K562 (cell line): ENCODE measurements around the gene PCDH9.

Source experiments
- NR3C1 ChIP-seq: sonication (generic); formaldehyde crosslinking; IDR thresholded peaks from 2 replicates; pipeline ENCODE4 v1.8.1; 2022; ENCODE audit warnings: missing genetic modification reagents
- POLR2AphosphoS5 ChIP-seq: IDR thresholded peaks from 2 replicates; pipeline ENCODE4 v1.6.1; 2011; ENCODE audit warnings: mild to moderate bottlenecking, low read depth, low read length, moderate library complexity; ENCODE audit not compliant: control insufficient read depth, insufficient read depth

DNA sequence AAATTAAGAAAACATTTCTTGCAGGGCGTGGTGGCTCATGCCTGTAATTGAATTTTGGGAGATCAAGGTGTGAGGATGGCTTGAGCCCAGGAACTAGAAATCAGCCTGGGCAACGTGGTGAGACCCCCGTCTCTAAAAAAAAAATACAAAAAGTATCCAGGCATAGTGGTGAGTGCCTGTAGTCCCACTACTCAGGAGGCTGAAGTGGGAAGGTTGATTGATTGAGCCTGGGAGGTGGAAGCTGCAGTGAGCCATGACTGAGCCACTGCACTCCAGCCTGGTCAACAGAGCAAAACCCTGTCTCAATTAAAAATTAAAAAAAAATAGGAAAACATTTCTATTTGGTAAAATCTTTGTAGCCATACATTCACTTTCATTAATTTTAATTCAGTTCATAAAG lies 526.5 kb downstream of the PCDH9 start:
- TF ChIP-seq NR3C1 (no peak), POLR2AphosphoS5 (no peak)
